ENCODE data around the gene TMOD3. TPM values are rescaled to one million over a fixed set of nuclear protein-coding genes. Genes with fewer than 3 reads are reported as not detected.

The TMOD3 gene
- polyA plus RNA-seq, 1 experiment = 5.8 TPM

- no peaks in the 10 kb centered on the region for H3K27me3 ChIP-seq (ENCODE audit: control insufficient read depth, insufficient read depth, low read length)
- peaks cover 26% of the 10 kb centered on the region for H3K36me3 ChIP-seq (ENCODE audit: control insufficient read depth, insufficient read depth, low read length)
- no peak overlapping the region for H3K4me3 ChIP-seq (ENCODE audit: low read depth, low read length)
- ChIA-PET POLR2A (no interaction called here), CTCF (interaction anchor here (0.6 kb wide), 1 partner anchor 277 kb away, joined by 5 read pairs; no protein-coding TSS in a partner anchor)
- no peak for DNase-seq (ENCODE audit: low read depth)
- no peak for TF ChIP-seq CTCF (IDR thresholded peaks at IDR 0.05; ENCODE audit: insufficient read depth, low read depth, low read length)
Observed at GRCh38 chr15:51952805-51953204, 123.4 kb downstream of the TMOD3 start.

- H3K36me3 ChIP-seq (ENCODE audit: control insufficient read depth, insufficient read depth, low read length) = peaks cover 13% of the 10 kb centered on the region
- ChIA-PET POLR2A (no interaction called here), CTCF (interaction anchor here (1.7 kb wide), 1 partner anchor 16 kb away, joined by 4 read pairs; the partner anchor contains the start of gene LEO1)
- no peak for DNase-seq (ENCODE audit: low read depth)
- TF ChIP-seq CTCF (IDR thresholded peaks at IDR 0.05; ENCODE audit: insufficient read depth, low read depth, low read length) = no peak
- H3K4me3 ChIP-seq (ENCODE audit: low read depth, low read length) = no peak overlapping the region
- no peaks in the 10 kb centered on the region for H3K27me3 ChIP-seq (ENCODE audit: control insufficient read depth, insufficient read depth, low read length)
Observed at GRCh38 chr15:51955504-51955903, 126.1 kb downstream of the TMOD3 start.

Small RNA genes lying within 50 kb of the gene (small RNA-seq; reads per million reads assigned to genes)
- gene AC090971.5 (ENCODE audit: insufficient read length, low read depth, low replicate concordance) (not detected), gene RF00017 (ENCODE audit: insufficient read length, low read depth, low replicate concordance) (not detected), gene RF00019 (ENCODE audit: insufficient read length, low read depth, low replicate concordance) (not detected), gene RNU6-90P (ENCODE audit: insufficient read length, low read depth, low replicate concordance) (not detected)

Other genes with a start within 250 kb of the TMOD3 start
- gene DMXL2, start 206.9 kb upstream of the TMOD3 start, polyA plus RNA-seq (2011; rRNA removed) = 3.8 and 9.1 TPM in 2 replicates
- gene SCG3, start 148.2 kb upstream of the TMOD3 start, polyA plus RNA-seq (2011; rRNA removed) = not detected in 2 replicates
- gene LYSMD2, start 92.0 kb upstream of the TMOD3 start, polyA plus RNA-seq (2011; rRNA removed) = 3.4 and 5.8 TPM in 2 replicates
- gene TMOD2, start 78.1 kb upstream of the TMOD3 start, polyA plus RNA-seq (2011; rRNA removed) = 1.1 and 2.2 TPM in 2 replicates
- 1.3 and 4.5 TPM in 2 replicates for gene LEO1, start 142.1 kb downstream of the TMOD3 start, polyA plus RNA-seq (2011; rRNA removed)
- gene MAPK6, start 189.6 kb downstream of the TMOD3 start, polyA plus RNA-seq (2011; rRNA removed) = 21.2 and 44.8 TPM in 2 replicates